ENCODE measurements around the gene ZNF213.

Gene ZNF213

GRCh38 chr16:3188675-3188924 lies 53.8 kb downstream of the ZNF213 start:
- no peak for TF ChIP-seq ZFX (IDR thresholded peaks at IDR 0.05; ENCODE audit: borderline replicate concordance)
- TF ChIP-seq, protein P1, sequence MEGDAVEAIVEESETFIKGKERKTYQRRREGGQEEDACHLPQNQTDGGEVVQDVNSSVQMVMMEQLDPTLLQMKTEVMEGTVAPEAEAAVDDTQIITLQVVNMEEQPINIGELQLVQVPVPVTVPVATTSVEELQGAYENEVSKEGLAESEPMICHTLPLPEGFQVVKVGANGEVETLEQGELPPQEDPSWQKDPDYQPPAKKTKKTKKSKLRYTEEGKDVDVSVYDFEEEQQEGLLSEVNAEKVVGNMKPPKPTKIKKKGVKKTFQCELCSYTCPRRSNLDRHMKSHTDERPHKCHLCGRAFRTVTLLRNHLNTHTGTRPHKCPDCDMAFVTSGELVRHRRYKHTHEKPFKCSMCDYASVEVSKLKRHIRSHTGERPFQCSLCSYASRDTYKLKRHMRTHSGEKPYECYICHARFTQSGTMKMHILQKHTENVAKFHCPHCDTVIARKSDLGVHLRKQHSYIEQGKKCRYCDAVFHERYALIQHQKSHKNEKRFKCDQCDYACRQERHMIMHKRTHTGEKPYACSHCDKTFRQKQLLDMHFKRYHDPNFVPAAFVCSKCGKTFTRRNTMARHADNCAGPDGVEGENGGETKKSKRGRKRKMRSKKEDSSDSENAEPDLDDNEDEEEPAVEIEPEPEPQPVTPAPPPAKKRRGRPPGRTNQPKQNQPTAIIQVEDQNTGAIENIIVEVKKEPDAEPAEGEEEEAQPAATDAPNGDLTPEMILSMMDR (IDR thresholded peaks at IDR 0.05) = no peak
- peak overlapping the region; percentile 86 for H3K27ac ChIP-seq

DNA sequence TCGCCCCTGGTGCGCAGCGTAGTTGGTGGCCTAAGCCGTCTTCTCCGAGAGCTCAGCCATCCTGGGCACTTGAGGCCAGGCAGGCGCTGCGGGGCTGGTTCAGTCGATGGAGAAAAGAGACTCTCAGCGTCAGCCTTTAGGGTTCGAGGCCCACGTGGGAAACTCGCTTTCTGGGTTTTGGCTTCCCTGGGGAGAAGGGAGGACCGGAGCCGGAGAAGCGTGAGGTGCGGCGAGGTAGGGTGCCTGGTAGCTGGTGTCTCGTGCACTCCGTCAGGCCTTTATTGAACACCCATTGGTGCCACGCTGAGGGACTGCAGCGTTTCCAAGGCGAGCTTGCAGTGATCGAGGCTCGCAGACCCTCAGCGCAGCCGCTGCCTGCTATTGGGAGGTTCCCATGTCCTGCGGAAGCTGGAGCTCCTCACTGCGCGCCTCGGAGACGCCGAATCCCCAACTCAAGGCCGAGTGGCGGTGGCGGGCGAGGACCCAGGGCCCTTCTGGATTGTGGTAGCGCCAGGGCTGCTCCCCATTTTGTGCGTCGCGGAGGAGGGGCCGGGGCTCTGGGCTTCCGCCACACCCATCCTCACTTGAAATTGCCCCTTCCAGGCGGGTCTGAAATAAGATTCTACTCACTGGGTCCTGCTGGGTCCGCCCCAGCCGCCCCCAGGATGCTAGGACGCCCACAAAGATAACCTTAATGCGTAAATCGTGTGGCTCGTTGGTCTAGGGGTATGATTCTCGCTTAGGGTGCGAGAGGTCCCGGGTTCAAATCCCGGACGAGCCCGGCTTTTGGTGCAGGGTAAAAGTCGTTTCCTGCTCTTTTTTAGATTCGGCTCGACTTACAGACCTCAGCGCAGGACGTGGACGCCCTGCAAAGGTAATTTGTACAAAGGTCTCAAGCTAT lies 54.3 kb downstream of the ZNF213 start:
- H3K27ac ChIP-seq = peak overlapping the region; percentile 86
- TF ChIP-seq, protein P1 (IDR thresholded peaks at IDR 0.05) = no peak
- no peak for TF ChIP-seq ZFX (IDR thresholded peaks at IDR 0.05; ENCODE audit: borderline replicate concordance)

- TF ChIP-seq, protein P1 (IDR thresholded peaks at IDR 0.05) = no peak
- no peak for TF ChIP-seq ZFX (IDR thresholded peaks at IDR 0.05; ENCODE audit: borderline replicate concordance)
- H3K27ac ChIP-seq = peak overlapping the region; percentile 86
These were observed 55.0 kb downstream of the ZNF213 start for GRCh38 chr16:3189869-3190268.

GRCh38 chr16:3190949-3191353 lies 56.1 kb downstream of the ZNF213 start:
- H3K27ac ChIP-seq = peak overlapping the region; percentile 86
- TF ChIP-seq, protein P1 (IDR thresholded peaks at IDR 0.05) = no peak
- TF ChIP-seq ZFX (IDR thresholded peaks at IDR 0.05; ENCODE audit: borderline replicate concordance) = no peak

Measured in 22Rv1 (cell line).